Renal cortex interstitium (tissue), 15 donors: ENCODE measurements around the gene NOS1AP. TPM values are rescaled to one million over a fixed set of nuclear protein-coding genes. Genes with fewer than 3 reads are reported as not detected.

Experiments
- DNase-seq, 11 donors: peaks; one replicate each; pipeline ENCODE4 v3.0.0-alpha.2; 2013; ENCODE audit warnings: low read depth in 9 of 11, low spot score in 4 of 11; ENCODE audit errors: extremely low read depth in 1 of 11
- long read RNA-seq, 16 experiments: transcript quantifications; one replicate each; lab custom pipeline, GENCODE V29; 2026
- polyA plus RNA-seq, 3 donors: library from polyadenylated mRNA; unstranded; fragments of 120-200 nt; gene quantifications; one replicate each; pipeline ENCODE4 v1.2.1, GENCODE V29; 2013; ENCODE audit not compliant: insufficient read length in 3 of 3

The NOS1AP gene
- polyA plus RNA-seq: 10 to 100 TPM in 2 of 3 donors, 1 to 10 TPM in 1; 9.6 to 18.0 (median 10.4) TPM
- long read RNA-seq, donor 1: 0 reads
- long read RNA-seq, donor 2, partial matches to known transcripts: 0 of 1 reads
- long read RNA-seq, donor 2, other reads (novel, unspliced or antisense): 0 of 1 reads
- long read RNA-seq, donor 3: 0 reads
- long read RNA-seq, donor 4, full-length matches to known transcripts: 2 of 2 reads
- long read RNA-seq, donor 4, partial matches to known transcripts: 0 of 2 reads
- long read RNA-seq, donor 4, other reads (novel, unspliced or antisense): 0 of 2 reads
- long read RNA-seq, donor 5: 0 reads
- long read RNA-seq, donor 6: 0 reads
- long read RNA-seq, donor 7: 0 reads
- long read RNA-seq, donor 8, full-length matches to known transcripts: 2 of 7 reads
- long read RNA-seq, donor 8, partial matches to known transcripts: 5 of 7 reads
- long read RNA-seq, donor 8, other reads (novel, unspliced or antisense): 0 of 7 reads
- long read RNA-seq, donor 9: 0 reads
- long read RNA-seq, donor 10: 0 reads
- long read RNA-seq, donor 11: 0 reads
- long read RNA-seq, donor 12: 0 reads
- long read RNA-seq, donor 13, full-length matches to known transcripts: 2 of 2 reads
- long read RNA-seq, donor 13, partial matches to known transcripts: 0 of 2 reads
- long read RNA-seq, donor 13, other reads (novel, unspliced or antisense): 0 of 2 reads
- long read RNA-seq, donor 14, full-length matches to known transcripts: 1 of 1 reads
- long read RNA-seq, donor 14, partial matches to known transcripts: 0 of 1 reads
- long read RNA-seq, donor 14, other reads (novel, unspliced or antisense): 0 of 1 reads
- long read RNA-seq, donor 15: 0 reads
- long read RNA-seq, donor 16, full-length matches to known transcripts: 2 of 2 reads
- long read RNA-seq, donor 16, partial matches to known transcripts: 0 of 2 reads
- long read RNA-seq, donor 16, other reads (novel, unspliced or antisense): 0 of 2 reads

GRCh38 chr1:162069334-162070093 lies at the start of gene NOS1AP:
Gene NOS1AP (plus strand): TSS chr1:162069691. CDS start chr1:162070178, 487 bp downstream.
- peak in 7 of 11 donors; percentile 64 to 75 (median 73) for DNase-seq

- no peak for DNase-seq
Observed at GRCh38 chr1:162020150-162020549, 49.3 kb upstream of the NOS1AP start.

- no peak for DNase-seq
Observed at GRCh38 chr1:162021124-162021523, 48.4 kb upstream of the NOS1AP start.

GRCh38 chr1:162022626-162023025 lies 46.9 kb upstream of the NOS1AP start:
- no peak for DNase-seq

- DNase-seq: no peak
Observed at GRCh38 chr1:162023181-162023546, 46.3 kb upstream of the NOS1AP start.

- peak in 2 of 11 donors; percentile 51 to 53 for DNase-seq
Observed at GRCh38 chr1:162023547-162024501, 45.7 kb upstream of the NOS1AP start, which contains the start of gene OLFML2B. Gene OLFML2B (minus strand): TSS chr1:162023869. CDS start chr1:162023430, 439 bp downstream.

- DNase-seq: no peak
Observed at GRCh38 chr1:162025541-162025940, 44.0 kb upstream of the NOS1AP start.

GRCh38 chr1:162026881-162027280 lies 42.6 kb upstream of the NOS1AP start:
- DNase-seq: no peak

- no peak for DNase-seq
Observed at GRCh38 chr1:162028726-162029125, 40.8 kb upstream of the NOS1AP start.

DNA sequence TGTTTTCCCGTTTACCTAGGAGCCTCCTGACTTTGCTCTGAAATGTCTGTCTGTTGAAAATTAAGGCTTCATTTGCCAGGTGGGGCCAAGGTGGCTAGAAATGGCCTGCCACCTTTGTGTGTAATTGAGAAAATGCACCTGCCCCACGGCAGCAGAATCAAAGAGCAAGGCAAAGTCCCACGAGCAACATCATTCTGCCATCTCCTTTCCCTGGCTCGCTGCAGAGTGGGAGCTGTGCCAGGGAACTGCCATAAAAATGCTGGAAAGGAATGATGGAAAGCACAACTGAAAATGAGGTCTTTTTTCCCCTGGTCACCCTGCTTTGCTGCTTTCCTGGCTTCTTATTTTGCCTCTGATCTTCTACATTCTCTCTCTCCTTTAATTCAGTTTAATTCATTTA lies 40.3 kb upstream of the NOS1AP start:
- no peak for DNase-seq

GRCh38 chr1:162030759-162031280 lies 38.7 kb upstream of the NOS1AP start:
- peak in 2 of 11 donors; percentile 46 to 60 for DNase-seq

- DNase-seq: no peak
Observed at GRCh38 chr1:162033428-162033827, 36.1 kb upstream of the NOS1AP start.

GRCh38 chr1:162035241-162035640 lies 34.2 kb upstream of the NOS1AP start:
- no peak for DNase-seq

DNA sequence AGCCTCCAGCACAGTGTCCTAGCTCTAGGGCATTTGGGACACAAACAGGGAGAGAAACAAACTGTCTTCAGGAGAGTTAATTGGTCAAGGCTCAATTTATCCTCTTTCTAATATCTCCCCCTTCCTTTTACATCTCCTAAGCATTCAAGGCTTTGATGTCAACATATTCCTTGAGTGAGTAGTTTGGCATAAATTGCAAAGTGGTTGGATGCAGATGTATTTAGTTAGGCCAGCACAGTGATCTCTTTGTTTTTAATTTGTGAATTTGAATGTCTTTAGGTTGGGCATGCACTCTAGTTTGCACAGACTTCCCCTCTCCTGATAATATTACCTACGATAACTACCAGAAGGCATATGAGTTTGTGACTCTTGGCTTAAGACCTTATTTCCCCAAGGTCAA lies 33.3 kb upstream of the NOS1AP start:
- DNase-seq: no peak

DNA sequence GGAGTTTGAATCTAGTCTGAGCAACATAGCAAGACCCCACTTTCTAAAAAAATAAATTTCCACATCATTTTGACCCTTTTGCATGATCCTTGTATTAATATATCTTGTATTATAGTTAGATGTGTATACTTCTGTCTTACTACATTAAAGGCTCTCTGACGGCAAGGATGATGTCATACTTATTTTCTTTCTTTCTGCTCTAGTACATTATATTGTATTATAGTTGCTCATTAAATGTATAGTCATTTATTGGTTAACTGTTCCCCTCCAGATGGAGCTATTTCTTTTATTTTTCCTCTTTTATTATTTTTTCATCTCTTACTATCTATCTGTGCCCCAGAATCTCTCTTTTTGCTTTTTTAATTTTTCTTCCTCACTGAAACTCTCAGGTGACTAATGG lies 30.9 kb upstream of the NOS1AP start:
- DNase-seq: no peak

DNA sequence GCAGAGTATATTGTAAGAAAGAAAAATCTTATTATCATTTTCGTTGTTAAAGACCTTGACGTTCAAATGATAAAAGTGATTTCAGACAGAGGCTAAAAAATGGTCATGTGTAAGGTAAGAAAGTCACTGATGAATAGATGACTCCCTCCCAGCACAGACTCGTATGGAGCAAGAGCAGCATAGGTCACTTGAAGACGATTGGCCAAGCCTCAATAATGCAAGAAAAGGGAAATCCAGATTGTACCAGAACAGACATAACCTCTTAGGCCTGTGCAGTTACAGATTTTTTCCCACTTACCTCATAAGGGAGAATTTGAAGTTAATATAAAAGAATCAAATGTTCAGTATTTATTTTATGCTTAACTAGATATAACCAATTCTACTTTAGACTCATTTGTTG lies 29.5 kb upstream of the NOS1AP start:
- no peak for DNase-seq

- no peak for DNase-seq
Observed at GRCh38 chr1:162040657-162041056, 28.8 kb upstream of the NOS1AP start.

DNA sequence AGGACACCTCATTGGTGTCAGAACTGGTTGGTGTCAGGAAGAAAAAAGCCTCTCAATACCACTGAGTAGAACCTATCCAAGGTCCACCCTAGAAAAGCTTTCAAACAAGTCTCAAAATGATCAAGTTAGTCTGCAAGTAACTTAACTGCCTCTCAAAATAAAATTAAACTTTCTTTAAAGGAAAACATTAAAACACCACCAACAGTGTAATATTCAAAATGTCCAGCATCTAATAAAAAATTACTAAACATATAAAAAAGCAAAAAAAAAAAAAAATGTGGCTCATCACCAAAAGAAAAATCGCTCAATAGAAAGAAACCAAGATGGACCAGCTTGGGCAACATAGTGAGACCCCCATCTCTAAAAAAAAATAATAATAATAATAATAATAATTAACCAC lies 27.1 kb upstream of the NOS1AP start:
- DNase-seq: no peak
